HG03354 (cell line): ENCODE data around the gene EOLA1.
A peak's percentile ranks its signal among the peaks of the same experiment; 100 is the strongest.
"Not testable (repeated sequence)": the region's sequence is repeated elsewhere in the genome, so short reads cannot be mapped to it uniquely, and the experiment has no call there.

Experiments
- ATAC-seq: cut with Tn5 transposase; IDR thresholded peaks from one replicate; pipeline ENCODE4 v1.9.1; 2021; ENCODE audit warnings: mild to moderate bottlenecking; ENCODE audit not compliant: unreplicated experiment, poor library complexity, severe bottlenecking

Gene EOLA1

GRCh38 chrX:149512225-149512885, 28.5 kb upstream of the EOLA1 start:
- peak; percentile 85 for ATAC-seq

- ATAC-seq, result no peak
These were observed 26.9 kb upstream of the EOLA1 start for GRCh38 chrX:149513825-149514428.

GRCh38 chrX:149515954-149516602, 24.7 kb upstream of the EOLA1 start:
- no peak for ATAC-seq

- no peak for ATAC-seq
These were observed 24.2 kb upstream of the EOLA1 start for GRCh38 chrX:149516604-149517003.

GRCh38 chrX:149517308-149517707, 23.5 kb upstream of the EOLA1 start:
- no peak for ATAC-seq

GRCh38 chrX:149518236-149518635, 22.6 kb upstream of the EOLA1 start:
- ATAC-seq, result no peak

GRCh38 chrX:149520636-149521277, 20.1 kb upstream of the EOLA1 start:
- not testable (repeated sequence) for ATAC-seq

- ATAC-seq, result no peak
These were observed 19.4 kb upstream of the EOLA1 start for GRCh38 chrX:149521438-149521837.

- ATAC-seq, result no peak
These were observed 17.9 kb upstream of the EOLA1 start for GRCh38 chrX:149522916-149523315.

- ATAC-seq, result peak; percentile 94
These were observed 15.4 kb upstream of the EOLA1 start for GRCh38 chrX:149525389-149525788.

- peak; percentile 47 for ATAC-seq
These were observed 14.9 kb upstream of the EOLA1 start for GRCh38 chrX:149525903-149526302.

GRCh38 chrX:149526318-149527033, 14.3 kb upstream of the EOLA1 start:
- ATAC-seq, result not testable (repeated sequence)

GRCh38 chrX:149527705-149528104, 13.1 kb upstream of the EOLA1 start:
- peak; percentile 27 for ATAC-seq

- no peak for ATAC-seq
These were observed 12.4 kb upstream of the EOLA1 start for GRCh38 chrX:149528381-149528780.

GRCh38 chrX:149531599-149531998, 9.2 kb upstream of the EOLA1 start:
- ATAC-seq, result peak; percentile 80

GRCh38 chrX:149532868-149533267, 7.9 kb upstream of the EOLA1 start:
- not testable (repeated sequence) for ATAC-seq

GRCh38 chrX:149533999-149534398, 6.8 kb upstream of the EOLA1 start:
- not testable (repeated sequence) for ATAC-seq

- not testable (repeated sequence) for ATAC-seq
These were observed 5.7 kb upstream of the EOLA1 start for GRCh38 chrX:149534926-149535602.

GRCh38 chrX:149537474-149537873, 3.3 kb upstream of the EOLA1 start:
- ATAC-seq, result not testable (repeated sequence)
